HepG2 (cell line): Measurements from ENCODE around the gene GGT7. TPM values are rescaled to one million over a fixed set of nuclear protein-coding genes. Genes with fewer than 3 reads are reported as not detected.
A peak's percentile ranks its signal among the peaks of the same experiment; 100 is the strongest.

Source experiments
- CAMTA2 ChIP-seq: sonication (generic); formaldehyde crosslinking; IDR thresholded peaks from 2 replicates; pipeline ENCODE4 v1.4.0; 2020; ENCODE audit warnings: mild to moderate bottlenecking, missing genetic modification reagents, borderline replicate concordance
- EEA1 ChIP-seq: sonication (generic); formaldehyde crosslinking; IDR thresholded peaks from 2 replicates; pipeline ENCODE4 v1.5.1; 2020; ENCODE audit warnings: mild to moderate bottlenecking, missing genetic modification reagents, borderline replicate concordance
- FOXP1 ChIP-seq, 2 experiments: fragments of 450-650 bp in 1 of 2; IDR thresholded peaks; 2 replicates each; pipeline ENCODE4 v1.6.1; 2017 to 2018; ENCODE audit warnings: antibody characterized with exemption in 1 of 2
- GABPA ChIP-seq, 2 experiments: IDR thresholded peaks; 2 replicates each; pipeline ENCODE4 v1.6.1; 2011 to 2016; ENCODE audit warnings: low read depth in 2 of 2, low read length in 1 of 2, missing biosample characterization in 1 of 2, missing genetic modification characterization in 1 of 2
- GPN1 ChIP-seq: sonication (generic); formaldehyde crosslinking; IDR thresholded peaks from 2 replicates; pipeline ENCODE4 v1.5.1; 2020; ENCODE audit warnings: missing genetic modification reagents, borderline replicate concordance
- GTF2F1 ChIP-seq: fragments of 150-350 bp; IDR thresholded peaks from 2 replicates; pipeline ENCODE4 v1.6.1; 2014; ENCODE audit warnings: low read length
- GZF1 ChIP-seq: sonication (generic); formaldehyde crosslinking; IDR thresholded peaks from 2 replicates; pipeline ENCODE4 v1.5.1; 2020; ENCODE audit warnings: mild to moderate bottlenecking, missing genetic modification reagents
- NBN ChIP-seq: fragments of 450-650 bp; conservative IDR thresholded peaks from 2 replicates; pipeline ENCODE4 v1.6.1; 2017
- PAX8 ChIP-seq: sonication (generic); formaldehyde crosslinking; IDR thresholded peaks from 2 replicates; pipeline ENCODE4 v1.8.0; 2022; ENCODE audit warnings: mild to moderate bottlenecking, missing genetic modification reagents, borderline replicate concordance
- POLR2A ChIP-seq, 2 experiments: IDR thresholded peaks; 2 replicates each; pipeline ENCODE4 v1.6.1; 2011; ENCODE audit warnings: low read depth in 2 of 2, low read length in 2 of 2, mild to moderate bottlenecking in 1 of 2, moderate library complexity in 1 of 2; ENCODE audit not compliant: insufficient read depth in 1 of 2
- SATB2 ChIP-seq: sonication (generic); formaldehyde crosslinking; IDR thresholded peaks from 2 replicates; pipeline ENCODE4 v1.5.0; 2020; ENCODE audit warnings: missing genetic modification reagents
- YEATS4 ChIP-seq: sonication (generic); formaldehyde crosslinking; IDR thresholded peaks from 2 replicates; pipeline ENCODE4 v1.4.0; 2020; ENCODE audit warnings: missing genetic modification reagents, borderline replicate concordance
- ZIK1 ChIP-seq: sonication (generic); formaldehyde crosslinking; IDR thresholded peaks from 2 replicates; pipeline ENCODE4 v1.5.0; 2020; ENCODE audit warnings: mild to moderate bottlenecking, low read depth, missing genetic modification reagents, borderline replicate concordance
- ZNF138 ChIP-seq: sonication (generic); formaldehyde crosslinking; IDR thresholded peaks from 2 replicates; pipeline ENCODE4 v1.5.0; 2020; ENCODE audit warnings: mild to moderate bottlenecking, low read depth, missing genetic modification reagents
- polyA plus RNA-seq, 8 experiments: library from polyadenylated mRNA; depleted of rRNA in 3 of 8; stranded (reverse) in 7 of 8; unstranded in 1 of 8; fragments of >200 nt; fragmentation: Illumina TruSeq in 4 of 8; extraction: Trizol in 4 of 8; gene quantifications; 2 replicates each; pipeline versions ENCODE4 v1.2.1 to v1.2.3, GENCODE V29; 2011 to 2016; ENCODE audit warnings: low read depth in 4 of 8, missing spikeins in 1 of 8, mixed read lengths in 1 of 8; ENCODE audit not compliant: insufficient read depth in 1 of 8
- total RNA-seq, 5 experiments: library from RNA; depleted of rRNA; stranded (reverse); fragments of >200 nt; fragmentation: Illumina TruSeq; extraction: Trizol; gene quantifications; 2 replicates each; pipeline ENCODE4 v1.2.3, GENCODE V29; 2016; ENCODE audit warnings: low read depth in 1 of 5
- TF ChIP-seq, protein P1 (sequence below): IDR thresholded peaks from 2 replicates; pipeline ENCODE4 v1.4.0; 2020; ENCODE audit warnings: mild to moderate bottlenecking, missing genetic modification reagents
- TF ChIP-seq, protein P2 (sequence below): sonication (generic); formaldehyde crosslinking; IDR thresholded peaks from 2 replicates; pipeline ENCODE4 v1.8.0; 2022; ENCODE audit warnings: mild to moderate bottlenecking, missing genetic modification reagents, moderate library complexity
- TF ChIP-seq, protein P3 (sequence below): sonication (generic); formaldehyde crosslinking; IDR thresholded peaks from 2 replicates; pipeline ENCODE4 v1.8.1; 2023; ENCODE audit warnings: mild to moderate bottlenecking, missing genetic modification reagents
- TF ChIP-seq, protein P4 (sequence below): sonication (generic); formaldehyde crosslinking; IDR thresholded peaks from 2 replicates; pipeline ENCODE4 v1.5.0; 2020; ENCODE audit warnings: missing genetic modification reagents
- TF ChIP-seq, protein P5 (sequence below): sonication (generic); formaldehyde crosslinking; IDR thresholded peaks from 2 replicates; pipeline ENCODE4 v1.5.1; 2020; ENCODE audit warnings: missing genetic modification reagents, mild to moderate bottlenecking, borderline replicate concordance
- TF ChIP-seq, protein P6 (sequence below): fragments of 450-650 bp; IDR thresholded peaks from 2 replicates; pipeline ENCODE4 v1.6.1; 2016

The GGT7 gene
- total and polyA plus RNA-seq, 2 of the 13 experiments (the other 11 are each of a cell fraction or from before 2014, with no cell fraction given), result 6.6 to 23.0 TPM

DNA sequence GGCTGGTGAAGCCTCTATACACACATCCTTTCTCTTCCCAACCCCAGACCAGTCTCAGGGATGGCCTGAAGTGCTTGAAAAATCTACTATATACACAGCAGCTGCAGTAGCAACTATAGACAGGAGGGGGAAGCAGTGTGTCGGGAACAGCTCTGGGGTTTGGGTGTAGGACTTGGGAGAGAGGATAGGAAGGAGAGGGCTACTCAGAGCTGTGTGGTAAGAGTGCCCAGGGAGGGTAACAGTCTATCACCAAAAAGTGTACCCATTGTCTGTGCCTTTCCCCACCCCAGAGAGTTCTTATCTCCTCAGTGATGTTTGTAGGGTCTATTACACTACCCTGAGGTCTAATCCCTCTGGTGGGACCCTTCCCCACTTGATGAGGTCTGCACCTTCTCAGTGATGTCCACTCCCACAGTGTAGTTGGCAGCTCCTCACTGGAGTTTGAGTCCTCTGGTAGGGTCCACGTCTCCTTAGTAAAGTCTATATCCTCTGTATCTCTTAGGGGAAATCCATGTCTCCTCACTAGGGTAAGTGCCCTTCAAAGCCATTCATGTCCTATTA is 1.5 kb upstream of the GGT7 start (continued):
- TF ChIP-seq, protein P1, sequence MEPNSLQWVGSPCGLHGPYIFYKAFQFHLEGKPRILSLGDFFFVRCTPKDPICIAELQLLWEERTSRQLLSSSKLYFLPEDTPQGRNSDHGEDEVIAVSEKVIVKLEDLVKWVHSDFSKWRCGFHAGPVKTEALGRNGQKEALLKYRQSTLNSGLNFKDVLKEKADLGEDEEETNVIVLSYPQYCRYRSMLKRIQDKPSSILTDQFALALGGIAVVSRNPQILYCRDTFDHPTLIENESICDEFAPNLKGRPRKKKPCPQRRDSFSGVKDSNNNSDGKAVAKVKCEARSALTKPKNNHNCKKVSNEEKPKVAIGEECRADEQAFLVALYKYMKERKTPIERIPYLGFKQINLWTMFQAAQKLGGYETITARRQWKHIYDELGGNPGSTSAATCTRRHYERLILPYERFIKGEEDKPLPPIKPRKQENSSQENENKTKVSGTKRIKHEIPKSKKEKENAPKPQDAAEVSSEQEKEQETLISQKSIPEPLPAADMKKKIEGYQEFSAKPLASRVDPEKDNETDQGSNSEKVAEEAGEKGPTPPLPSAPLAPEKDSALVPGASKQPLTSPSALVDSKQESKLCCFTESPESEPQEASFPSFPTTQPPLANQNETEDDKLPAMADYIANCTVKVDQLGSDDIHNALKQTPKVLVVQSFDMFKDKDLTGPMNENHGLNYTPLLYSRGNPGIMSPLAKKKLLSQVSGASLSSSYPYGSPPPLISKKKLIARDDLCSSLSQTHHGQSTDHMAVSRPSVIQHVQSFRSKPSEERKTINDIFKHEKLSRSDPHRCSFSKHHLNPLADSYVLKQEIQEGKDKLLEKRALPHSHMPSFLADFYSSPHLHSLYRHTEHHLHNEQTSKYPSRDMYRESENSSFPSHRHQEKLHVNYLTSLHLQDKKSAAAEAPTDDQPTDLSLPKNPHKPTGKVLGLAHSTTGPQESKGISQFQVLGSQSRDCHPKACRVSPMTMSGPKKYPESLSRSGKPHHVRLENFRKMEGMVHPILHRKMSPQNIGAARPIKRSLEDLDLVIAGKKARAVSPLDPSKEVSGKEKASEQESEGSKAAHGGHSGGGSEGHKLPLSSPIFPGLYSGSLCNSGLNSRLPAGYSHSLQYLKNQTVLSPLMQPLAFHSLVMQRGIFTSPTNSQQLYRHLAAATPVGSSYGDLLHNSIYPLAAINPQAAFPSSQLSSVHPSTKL (CRISPR knock-in tag), result peak; percentile 52
- TF ChIP-seq, protein P2, sequence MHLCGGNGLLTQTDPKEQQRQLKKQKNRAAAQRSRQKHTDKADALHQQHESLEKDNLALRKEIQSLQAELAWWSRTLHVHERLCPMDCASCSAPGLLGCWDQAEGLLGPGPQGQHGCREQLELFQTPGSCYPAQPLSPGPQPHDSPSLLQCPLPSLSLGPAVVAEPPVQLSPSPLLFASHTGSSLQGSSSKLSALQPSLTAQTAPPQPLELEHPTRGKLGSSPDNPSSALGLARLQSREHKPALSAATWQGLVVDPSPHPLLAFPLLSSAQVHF (CRISPR knock-in tag), result no peak
- TF ChIP-seq GPN1, result no peak
- TF ChIP-seq, protein P3, sequence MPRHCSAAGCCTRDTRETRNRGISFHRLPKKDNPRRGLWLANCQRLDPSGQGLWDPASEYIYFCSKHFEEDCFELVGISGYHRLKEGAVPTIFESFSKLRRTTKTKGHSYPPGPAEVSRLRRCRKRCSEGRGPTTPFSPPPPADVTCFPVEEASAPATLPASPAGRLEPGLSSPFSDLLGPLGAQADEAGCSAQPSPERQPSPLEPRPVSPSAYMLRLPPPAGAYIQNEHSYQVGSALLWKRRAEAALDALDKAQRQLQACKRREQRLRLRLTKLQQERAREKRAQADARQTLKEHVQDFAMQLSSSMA (CRISPR knock-in tag), result no peak; the same call in 1 of the 2 replicates
- no peak for TF ChIP-seq PAX8
- TF ChIP-seq CAMTA2, result no peak
- TF ChIP-seq ZNF138 (CRISPR knock-in tag), result no peak
- TF ChIP-seq YEATS4 (CRISPR knock-in tag), result no peak
- no peak for TF ChIP-seq ZIK1
- no peak for TF ChIP-seq NBN
- no peak for TF ChIP-seq POLR2A (IDR thresholded peaks at IDR 0.05; ENCODE audit: insufficient read depth in 1 of 2, low read depth in 2 of 2, low read length in 2 of 2)
- TF ChIP-seq FOXP1 (IDR thresholded peaks at IDR 0.05), result no peak
- TF ChIP-seq FOXP1 (CRISPR knock-in tag; IDR thresholded peaks at IDR 0.05), result no peak
- TF ChIP-seq GABPA (IDR thresholded peaks at IDR 0.05; ENCODE audit: low read depth, low read length), result no peak
- TF ChIP-seq GABPA (CRISPR knock-in tag; IDR thresholded peaks at IDR 0.05; ENCODE audit: low read depth), result no peak
- TF ChIP-seq SATB2 (CRISPR knock-in tag), result no peak
- no peak for TF ChIP-seq GZF1 (CRISPR knock-in tag)
- TF ChIP-seq, protein P4, sequence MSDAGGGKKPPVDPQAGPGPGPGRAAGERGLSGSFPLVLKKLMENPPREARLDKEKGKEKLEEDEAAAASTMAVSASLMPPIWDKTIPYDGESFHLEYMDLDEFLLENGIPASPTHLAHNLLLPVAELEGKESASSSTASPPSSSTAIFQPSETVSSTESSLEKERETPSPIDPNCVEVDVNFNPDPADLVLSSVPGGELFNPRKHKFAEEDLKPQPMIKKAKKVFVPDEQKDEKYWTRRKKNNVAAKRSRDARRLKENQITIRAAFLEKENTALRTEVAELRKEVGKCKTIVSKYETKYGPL (CRISPR knock-in tag), result no peak
- TF ChIP-seq EEA1 (CRISPR knock-in tag), result no peak
- no peak for TF ChIP-seq GTF2F1
- TF ChIP-seq, protein P5, sequence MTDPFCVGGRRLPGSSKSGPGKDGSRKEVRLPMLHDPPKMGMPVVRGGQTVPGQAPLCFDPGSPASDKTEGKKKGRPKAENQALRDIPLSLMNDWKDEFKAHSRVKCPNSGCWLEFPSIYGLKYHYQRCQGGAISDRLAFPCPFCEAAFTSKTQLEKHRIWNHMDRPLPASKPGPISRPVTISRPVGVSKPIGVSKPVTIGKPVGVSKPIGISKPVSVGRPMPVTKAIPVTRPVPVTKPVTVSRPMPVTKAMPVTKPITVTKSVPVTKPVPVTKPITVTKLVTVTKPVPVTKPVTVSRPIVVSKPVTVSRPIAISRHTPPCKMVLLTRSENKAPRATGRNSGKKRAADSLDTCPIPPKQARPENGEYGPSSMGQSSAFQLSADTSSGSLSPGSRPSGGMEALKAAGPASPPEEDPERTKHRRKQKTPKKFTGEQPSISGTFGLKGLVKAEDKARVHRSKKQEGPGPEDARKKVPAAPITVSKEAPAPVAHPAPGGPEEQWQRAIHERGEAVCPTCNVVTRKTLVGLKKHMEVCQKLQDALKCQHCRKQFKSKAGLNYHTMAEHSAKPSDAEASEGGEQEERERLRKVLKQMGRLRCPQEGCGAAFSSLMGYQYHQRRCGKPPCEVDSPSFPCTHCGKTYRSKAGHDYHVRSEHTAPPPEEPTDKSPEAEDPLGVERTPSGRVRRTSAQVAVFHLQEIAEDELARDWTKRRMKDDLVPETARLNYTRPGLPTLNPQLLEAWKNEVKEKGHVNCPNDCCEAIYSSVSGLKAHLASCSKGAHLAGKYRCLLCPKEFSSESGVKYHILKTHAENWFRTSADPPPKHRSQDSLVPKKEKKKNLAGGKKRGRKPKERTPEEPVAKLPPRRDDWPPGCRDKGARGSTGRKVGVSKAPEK, result no peak
- TF ChIP-seq, protein P6, sequence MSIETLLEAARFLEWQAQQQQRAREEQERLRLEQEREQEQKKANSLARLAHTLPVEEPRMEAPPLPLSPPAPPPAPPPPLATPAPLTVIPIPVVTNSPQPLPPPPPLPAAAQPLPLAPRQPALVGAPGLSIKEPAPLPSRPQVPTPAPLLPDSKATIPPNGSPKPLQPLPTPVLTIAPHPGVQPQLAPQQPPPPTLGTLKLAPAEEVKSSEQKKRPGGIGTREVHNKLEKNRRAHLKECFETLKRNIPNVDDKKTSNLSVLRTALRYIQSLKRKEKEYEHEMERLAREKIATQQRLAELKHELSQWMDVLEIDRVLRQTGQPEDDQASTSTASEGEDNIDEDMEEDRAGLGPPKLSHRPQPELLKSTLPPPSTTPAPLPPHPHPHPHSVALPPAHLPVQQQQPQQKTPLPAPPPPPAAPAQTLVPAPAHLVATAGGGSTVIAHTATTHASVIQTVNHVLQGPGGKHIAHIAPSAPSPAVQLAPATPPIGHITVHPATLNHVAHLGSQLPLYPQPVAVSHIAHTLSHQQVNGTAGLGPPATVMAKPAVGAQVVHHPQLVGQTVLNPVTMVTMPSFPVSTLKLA, result no peak
